Uterus (tissue), 4 donors: ENCODE measurements around the gene FANCE. TPM values are rescaled to one million over a fixed set of nuclear protein-coding genes. Genes with fewer than 3 reads are reported as not detected.

Experiments used
- DNase-seq, 2 donors: peaks; one replicate each; pipeline ENCODE4 v3.0.0-alpha.2; 2019 to 2020
- H3K27ac ChIP-seq, 2 donors: fragments of 200-600 bp; sonication (generic); 1 replicate in 1 of 2; 2 replicates in 1 of 2; pipeline ENCODE4 v1.5.1; 2016 to 2018
- H3K27me3 ChIP-seq, 2 donors: fragments of 200-600 bp; sonication (generic); one replicate each; pipeline ENCODE4 v1.5.1; 2018 to 2019; ENCODE audit warnings: control low read depth in 1 of 2
- H3K36me3 ChIP-seq, 2 donors: fragments of 200-600 bp; sonication (generic); one replicate each; pipeline ENCODE4 v1.5.1; 2019; ENCODE audit warnings: control low read depth in 1 of 2
- H3K4me1 ChIP-seq, 2 donors: fragments of 200-600 bp; sonication (generic); one replicate each; pipeline ENCODE4 v1.5.1; 2018 to 2019; ENCODE audit warnings: control low read depth in 1 of 2
- H3K4me3 ChIP-seq, 2 donors: fragments of 200-600 bp; sonication (generic); 1 replicate in 1 of 2; 2 replicates in 1 of 2; pipeline ENCODE4 v1.5.1; 2018 to 2019; ENCODE audit warnings: mild to moderate bottlenecking in 1 of 2
- H3K9me3 ChIP-seq, 2 donors: fragments of 200-600 bp; sonication (generic); one replicate each; pipeline ENCODE4 v1.5.1; 2019; ENCODE audit warnings: control low read depth in 1 of 2
- CTCF ChIP-seq, 4 experiments: fragments of 200-600 bp in 2 of 4; fragments of 450-650 bp in 2 of 4; sonication (generic) in 2 of 4; IDR thresholded peaks; one replicate each; pipeline ENCODE4 v1.5.1; 2016 to 2019; ENCODE audit warnings: antibody characterized with exemption in 4 of 4, mild to moderate bottlenecking in 2 of 4, moderate library complexity in 1 of 4
- POLR2A ChIP-seq, 2 donors: fragments of 450-650 bp; IDR thresholded peaks; one replicate each; pipeline ENCODE4 v1.6.1; 2016; ENCODE audit warnings: antibody characterized with exemption in 2 of 2, mild to moderate bottlenecking in 1 of 2, moderate library complexity in 1 of 2
- intact Hi-C: fragments of 100-400 bp; cut with DNase I; formaldehyde crosslinking; loops from one replicate; pipeline ENCODE4 v1.15.1; 2023; ENCODE audit warnings: low total_unique reads
- total RNA-seq, 4 donors: library from RNA; depleted of rRNA in 3 of 4; stranded (reverse); fragments of >200 nt in 3 of 4; gene quantifications; one replicate each; pipeline versions ENCODE4 v1.1.0 to v1.2.4, GENCODE V29; 2014 to 2023
- donor health status: DM: yes; HTN: yes; CAD: no.

The FANCE gene
- total RNA-seq, 4 donors from 2014 or later, result 9.6 to 19.1 (median 11.4) TPM

GRCh38 chr6:35493307-35493983 is 41.3 kb downstream of the FANCE start:
- Histone ChIP-seq H3K4me3 (no peak overlapping the region), H3K4me1 (peaks cover 0 to 42% of the 10 kb centered on the region in 2 donors)

GRCh38 chr6:35494161-35494563 is 42.0 kb downstream of the FANCE start:
- peak overlapping the region; percentile 50 to 88 for H3K4me3 ChIP-seq
- TF ChIP-seq POLR2A (IDR thresholded peaks at IDR 0.05) (no peak), CTCF (IDR thresholded peaks at IDR 0.05) (no peak)
- DNase-seq, result peak in 1 of 2 donors; percentile 31
- intact Hi-C loops, result no loop called here
- no peaks in the 10 kb centered on the region for H3K36me3 ChIP-seq
- H3K27me3 ChIP-seq, result no peaks in the 10 kb centered on the region
- peaks cover 0 to 42% of the 10 kb centered on the region in 2 donors for H3K4me1 ChIP-seq
- H3K9me3 ChIP-seq, result no peaks in the 10 kb centered on the region
- H3K27ac ChIP-seq, result peak overlapping the region; percentile 98 to 100

More at GRCh38 chr6:35493307-35493983, 41.3 kb downstream of the FANCE start:
- Histone ChIP-seq H3K27me3 (no peaks in the 10 kb centered on the region), H3K9me3 (no peaks in the 10 kb centered on the region), H3K27ac (peak overlapping the region; percentile 98 to 100), H3K36me3 (no peaks in the 10 kb centered on the region)
- DNase-seq, result no peak
- intact Hi-C loops, result no loop called here
- TF ChIP-seq POLR2A (IDR thresholded peaks at IDR 0.05) (no peak), CTCF (IDR thresholded peaks at IDR 0.05) (no peak)

- intact Hi-C loops, result no loop called here
- Histone ChIP-seq H3K4me3 (peak overlapping the region; percentile 50 to 88), H3K27ac (peak overlapping the region; percentile 98 to 100), H3K9me3 (no peaks in the 10 kb centered on the region), H3K36me3 (no peaks in the 10 kb centered on the region), H3K27me3 (no peaks in the 10 kb centered on the region), H3K4me1 (peaks cover 0 to 34% of the 10 kb centered on the region in 2 donors)
- TF ChIP-seq POLR2A (IDR thresholded peaks at IDR 0.05) (peak in 1 of 2 donors; percentile 32), CTCF (IDR thresholded peaks at IDR 0.05) (no peak)
- peak; percentile 54 to 75 for DNase-seq
Measured at GRCh38 chr6:35495258-35496035, 43.3 kb downstream of the FANCE start.

GRCh38 chr6:35496036-35496840 is 44.1 kb downstream of the FANCE start:
- intact Hi-C loops, result no loop called here
- no peak for TF ChIP-seq POLR2A (IDR thresholded peaks at IDR 0.05)
- TF ChIP-seq CTCF (IDR thresholded peaks at IDR 0.05), result no peak
- Histone ChIP-seq H3K27me3 (no peaks in the 10 kb centered on the region), H3K4me1 (peaks cover 0 to 32% of the 10 kb centered on the region in 2 donors), H3K27ac (peak overlapping the region; percentile 98 to 100), H3K36me3 (no peaks in the 10 kb centered on the region), H3K4me3 (peak overlapping the region; percentile 50 to 88), H3K9me3 (no peaks in the 10 kb centered on the region)
- peak; percentile 78 for DNase-seq
